ENCODE measurements around the gene SEC16B.

The SEC16B gene

GRCh38 chr1:177913762-177914540 is 55.9 kb downstream of the SEC16B start:
- Histone ChIP-seq H3K9me3 (ENCODE audit: control insufficient read depth, insufficient read depth, low read depth, low read length) (no peaks in the 10 kb centered on the region), H3K27ac (ENCODE audit: extremely low read depth, low read depth, low read length) (no peak overlapping the region), H3K36me3 (ENCODE audit: control insufficient read depth in 2 of 2, insufficient read depth in 1 of 2, low read length in 2 of 2) (no peaks in the 10 kb centered on the region), H3K4me1 (ENCODE audit: control insufficient read depth, insufficient read depth, low read length) (no peaks in the 10 kb centered on the region), H3K4me3 (ENCODE audit: low read depth, low read length) (no peak overlapping the region)
- TF ChIP-seq BCL11A (tag by site-specific recombination; IDR thresholded peaks at IDR 0.05; ENCODE audit: low read depth): no peak
- TF ChIP-seq ZNF549 (tag by site-specific recombination; IDR thresholded peaks at IDR 0.05): no peak
- TF ChIP-seq SP2 (tag by site-specific recombination; IDR thresholded peaks at IDR 0.05): no peak
- TF ChIP-seq CTCF (tag by site-specific recombination; IDR thresholded peaks at IDR 0.05): peak; percentile 41; the same call in 1 of the 2 replicates
- ChIA-PET CTCF (interaction anchor here (0.5 to 0.8 kb wide), 7 partner anchors 16 to 1154 kb away, joined by 3 to 4 read pairs (median 4); no protein-coding TSS in a partner anchor), POLR2A (no interaction called here)

- ChIA-PET POLR2A (no interaction called here), CTCF (interaction anchor here (0.6 to 0.8 kb wide), 3 partner anchors 15 to 34 kb away, joined by 3 to 4 read pairs (median 4); no protein-coding TSS in a partner anchor)
- H3K4me1 ChIP-seq (ENCODE audit: control insufficient read depth, insufficient read depth, low read length): no peaks in the 10 kb centered on the region
- no peak overlapping the region for H3K27ac ChIP-seq (ENCODE audit: extremely low read depth, low read depth, low read length)
- TF ChIP-seq KLF8 (tag by site-specific recombination; IDR thresholded peaks at IDR 0.05) (no peak), GLI2 (tag by site-specific recombination; IDR thresholded peaks at IDR 0.05; ENCODE audit: borderline replicate concordance, low read depth) (no peak), ZNF121 (tag by site-specific recombination; IDR thresholded peaks at IDR 0.05) (no peak), ZNF426 (tag by site-specific recombination; IDR thresholded peaks at IDR 0.05) (no peak), ZNF639 (tag by site-specific recombination; IDR thresholded peaks at IDR 0.05) (no peak), ZNF692 (tag by site-specific recombination; IDR thresholded peaks at IDR 0.05) (no peak), ZNF239 (tag by site-specific recombination; IDR thresholded peaks at IDR 0.05) (no peak), ZBTB8A (tag by site-specific recombination; IDR thresholded peaks at IDR 0.05) (no peak), ZBTB20 (tag by site-specific recombination; IDR thresholded peaks at IDR 0.05) (no peak), ZNF626 (tag by site-specific recombination; IDR thresholded peaks at IDR 0.05) (no peak), ZNF214 (tag by site-specific recombination; IDR thresholded peaks at IDR 0.05; ENCODE audit: borderline replicate concordance) (no peak), ZNF335 (tag by site-specific recombination; conservative IDR thresholded peaks at IDR 0.05) (no peak), ZNF10 (tag by site-specific recombination; IDR thresholded peaks at IDR 0.05) (no peak), ZNF174 (tag by site-specific recombination; IDR thresholded peaks at IDR 0.05) (no peak), ZNF707 (tag by site-specific recombination; IDR thresholded peaks at IDR 0.05) (no peak), ZNF202 (tag by site-specific recombination; IDR thresholded peaks at IDR 0.05; ENCODE audit: borderline replicate concordance) (no peak)
- H3K4me3 ChIP-seq (ENCODE audit: low read depth, low read length): no peak overlapping the region
- no peaks in the 10 kb centered on the region for H3K9me3 ChIP-seq (ENCODE audit: control insufficient read depth, insufficient read depth, low read depth, low read length)
- no peaks in the 10 kb centered on the region for H3K36me3 ChIP-seq (ENCODE audit: control insufficient read depth in 2 of 2, insufficient read depth in 1 of 2, low read length in 2 of 2)
Observed at GRCh38 chr1:177912991-177913390, 56.9 kb downstream of the SEC16B start.

Data from HEK293 (cell line).